Measurements from ENCODE around the gene SIGLEC15.

- TF ChIP-seq POLR2AphosphoS5 (IDR thresholded peaks at IDR 0.05) (no peak), CTCF (IDR thresholded peaks at IDR 0.05) (no peak)
Observed at GRCh38 chr18:45849529-45849928, 24.1 kb downstream of the SIGLEC15 start.
